Neural cell (in vitro differentiated cells): ENCODE data around the gene ZFPM1. TPM values are rescaled to one million over a fixed set of nuclear protein-coding genes. Genes with fewer than 3 reads are reported as not detected.

Source experiments
- H2AFZ ChIP-seq: fragments of 200-600, 300-800 bp; sonication (generic), shearing (Covaris generic); 2 replicates; pipeline ENCODE4 v1.6.0; 2014; ENCODE audit warnings: low read depth, mild to moderate bottlenecking, antibody characterized with exemption, low read length, moderate library complexity
- H3F3A ChIP-seq: fragments of 200-600 bp; shearing (Covaris generic); 2 replicates; pipeline ENCODE4 v1.6.1; 2016; ENCODE audit warnings: mild to moderate bottlenecking, moderate library complexity, mixed read lengths, antibody characterized with exemption, low read length; ENCODE audit not compliant: insufficient read depth, poor library complexity, severe bottlenecking
- H3K27ac ChIP-seq: fragments of 200-600, 300-800 bp; sonication (generic), shearing (Covaris generic); 2 replicates; pipeline ENCODE4 v1.5.1; 2014; ENCODE audit warnings: mild to moderate bottlenecking, low read length, moderate library complexity
- H3K27me3 ChIP-seq: fragments of 300-800, 200-600 bp; sonication (generic), shearing (Covaris generic); 2 replicates; pipeline ENCODE4 v1.6.0; 2014; ENCODE audit warnings: mild to moderate bottlenecking, low read depth, low read length, moderate library complexity; ENCODE audit not compliant: insufficient read depth
- H3K36me3 ChIP-seq: fragments of 300-800, 200-600 bp; sonication (generic), shearing (Covaris generic); 2 replicates; pipeline ENCODE4 v1.5.1; 2014; ENCODE audit warnings: mild to moderate bottlenecking, antibody characterized with exemption, low read length, moderate library complexity; ENCODE audit not compliant: insufficient read depth
- H3K4me2 ChIP-seq: fragments of 300-800, 200-600 bp; sonication (generic), shearing (Covaris generic); 2 replicates; pipeline ENCODE4 v1.6.0; 2014; ENCODE audit warnings: mild to moderate bottlenecking, low read length
- H3K4me3 ChIP-seq: fragments of 300-800, 200-600 bp; sonication (generic), shearing (Covaris generic); 2 replicates; pipeline ENCODE4 v1.5.1; 2014; ENCODE audit warnings: mild to moderate bottlenecking, low read length, moderate library complexity
- H3K79me2 ChIP-seq: fragments of 200-600 bp; shearing (Covaris generic); replicated peaks from 2 replicates; pipeline ENCODE4 v1.6.0; 2014; ENCODE audit warnings: mild to moderate bottlenecking, low read length, moderate library complexity; ENCODE audit not compliant: insufficient read depth
- H3K9ac ChIP-seq: fragments of 300-800, 200-600 bp; sonication (generic), shearing (Covaris generic); 2 replicates; pipeline ENCODE4 v1.6.1; 2016; ENCODE audit warnings: mild to moderate bottlenecking, low read length, mixed read lengths
- H3K9me2 ChIP-seq: fragments of 200-600 bp; shearing (Covaris generic); 2 replicates; pipeline ENCODE4 v1.6.1; 2016; ENCODE audit warnings: mild to moderate bottlenecking, low read length, mixed read lengths; ENCODE audit not compliant: insufficient read depth
- H3K9me3 ChIP-seq: fragments of 200-600, 300-800 bp; sonication (generic), shearing (Covaris generic); 2 replicates; pipeline ENCODE4 v1.6.1; 2016; ENCODE audit warnings: mild to moderate bottlenecking, mixed run types, low read length, moderate library complexity, mixed read lengths
- H4K20me1 ChIP-seq: fragments of 200-600 bp; shearing (Covaris generic); 2 replicates; pipeline ENCODE4 v1.6.1; 2016; ENCODE audit warnings: mild to moderate bottlenecking, mixed run types; ENCODE audit not compliant: insufficient read depth
- EP300 ChIP-seq: fragments of 450-650 bp; conservative IDR thresholded peaks from 2 replicates; pipeline ENCODE4 v1.6.1; 2014; ENCODE audit warnings: antibody characterized with exemption, mild to moderate bottlenecking, moderate library complexity; ENCODE audit not compliant: poor library complexity, severe bottlenecking
- EZH2 ChIP-seq: fragments of 200-600, 300-800 bp; shearing (Covaris generic), sonication (generic); IDR thresholded peaks from 2 replicates; pipeline ENCODE4 v1.6.1; 2014; ENCODE audit warnings: antibody characterized with exemption, low read length, borderline replicate concordance, mild to moderate bottlenecking; ENCODE audit not compliant: insufficient read depth, poor library complexity, severe bottlenecking
- MXI1 ChIP-seq: fragments of 450-650 bp; conservative IDR thresholded peaks from 2 replicates; pipeline ENCODE4 v1.6.1; 2014; ENCODE audit warnings: antibody characterized with exemption, mild to moderate bottlenecking; ENCODE audit not compliant: poor library complexity, severe bottlenecking
- POLR2AphosphoS5 ChIP-seq: IDR thresholded peaks from 2 replicates; pipeline ENCODE4 v1.6.1; 2012
- RAD21 ChIP-seq: fragments of 450-650 bp; conservative IDR thresholded peaks from 2 replicates; pipeline ENCODE4 v1.6.1; 2014; ENCODE audit warnings: antibody characterized with exemption, mild to moderate bottlenecking, moderate library complexity
- REST ChIP-seq: IDR thresholded peaks from 2 replicates; pipeline ENCODE4 v1.6.1; 2012; ENCODE audit warnings: borderline replicate concordance
- SMC3 ChIP-seq: fragments of 450-650 bp; conservative IDR thresholded peaks from 2 replicates; pipeline ENCODE4 v1.6.1; 2014; ENCODE audit warnings: antibody characterized with exemption, mild to moderate bottlenecking, moderate library complexity; ENCODE audit not compliant: poor library complexity
- TAF1 ChIP-seq: IDR thresholded peaks from 2 replicates; pipeline ENCODE4 v1.6.1; 2012; ENCODE audit warnings: low read depth
- polyA plus RNA-seq: library from polyadenylated mRNA; depleted of rRNA; stranded (reverse); fragments of >200 nt; gene quantifications from 2 replicates; pipeline ENCODE4 v1.2.3, GENCODE V29; 2014
- TF ChIP-seq, protein P1 (sequence below): fragments of 450-650 bp; IDR thresholded peaks from 2 replicates; pipeline ENCODE4 v1.5.1; 2014; ENCODE audit warnings: antibody characterized with exemption, mild to moderate bottlenecking, moderate library complexity; ENCODE audit not compliant: poor library complexity, severe bottlenecking

ZFPM1 gene
- polyA plus RNA-seq, 1 donor from 2014 or later = 0.41 TPM

DNA sequence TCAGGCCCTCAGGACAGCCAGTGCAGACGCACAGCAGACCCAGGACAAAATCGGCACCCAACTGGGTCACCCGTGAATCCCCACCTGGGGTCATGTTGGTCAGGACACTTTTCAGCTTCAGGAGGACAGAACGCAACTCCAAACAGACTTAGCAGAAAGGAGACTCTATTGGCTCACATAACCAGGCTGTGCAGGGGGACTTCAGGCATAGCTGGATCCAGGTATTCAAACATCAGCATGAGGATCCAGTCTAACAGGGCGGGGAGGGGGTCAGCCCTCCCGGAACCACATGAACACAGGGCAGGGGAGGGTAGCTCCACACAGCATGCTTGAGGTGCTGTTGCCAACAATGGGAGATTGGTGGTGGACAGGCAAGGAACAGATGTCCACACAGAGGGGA, 48.3 kb upstream of the ZFPM1 start:
- Histone ChIP-seq H3K4me2 (no peak overlapping the region), H4K20me1 (no peaks in the 10 kb centered on the region), H3K4me3 (no peak overlapping the region)

DNA sequence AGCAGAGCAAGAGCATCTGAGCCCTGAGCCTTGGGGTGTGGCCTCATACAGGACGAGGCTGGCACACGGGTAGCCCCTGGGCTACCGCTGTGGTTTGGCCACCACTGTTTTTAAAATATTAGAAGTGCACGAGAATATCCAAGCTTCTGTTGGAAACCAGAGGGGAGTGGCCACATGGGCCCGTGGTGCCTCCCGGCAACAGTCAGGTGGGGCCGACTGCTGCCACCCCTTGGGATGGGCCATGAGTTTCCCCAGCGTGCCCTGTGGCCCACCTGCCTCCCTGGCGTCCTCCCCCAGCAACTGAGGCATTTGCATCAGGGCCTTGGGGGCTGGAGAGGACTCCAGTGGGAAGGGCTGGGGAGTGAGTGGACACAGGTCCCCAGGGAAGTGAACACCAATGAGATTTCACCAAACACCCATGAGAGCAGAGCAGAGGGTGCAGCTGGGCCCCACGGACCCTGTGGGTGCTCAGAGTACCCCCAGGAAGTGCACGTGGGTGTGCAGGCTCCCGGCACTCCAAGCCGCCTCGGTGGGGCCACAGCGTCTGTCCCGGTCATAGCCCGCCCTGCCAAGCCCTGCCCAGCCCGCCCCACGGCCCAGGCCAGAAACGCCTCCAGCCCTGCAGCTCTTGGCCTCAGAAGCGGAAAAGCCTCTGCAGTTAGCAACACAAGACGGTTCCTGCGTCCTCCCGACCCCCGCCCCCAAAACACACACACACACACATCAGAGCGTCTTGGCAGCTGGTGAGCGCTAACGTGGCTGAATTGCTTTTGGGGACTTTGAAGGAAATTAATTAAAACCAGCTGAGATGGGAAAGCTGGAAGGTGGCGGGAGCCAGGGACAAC, 47.6 kb upstream of the ZFPM1 start:
- no peak overlapping the region for H3K9ac ChIP-seq
- H3K79me2 ChIP-seq = no peaks in the 10 kb centered on the region
- H3K27ac ChIP-seq = no peak overlapping the region
- no peak overlapping the region for H3K4me3 ChIP-seq
- H3K9me2 ChIP-seq = no peaks in the 10 kb centered on the region
- no peak overlapping the region for H3K4me2 ChIP-seq
- H2AFZ ChIP-seq = no peak overlapping the region
- H3K27me3 ChIP-seq = no peaks in the 10 kb centered on the region
- no peaks in the 10 kb centered on the region for H3K36me3 ChIP-seq
- H4K20me1 ChIP-seq = no peaks in the 10 kb centered on the region
- no peaks in the 10 kb centered on the region for H3K9me3 ChIP-seq
- H3F3A ChIP-seq = no peaks in the 10 kb centered on the region
- TF ChIP-seq MXI1 (no peak), EZH2 (no peak), SMC3 (no peak), REST (no peak), EP300 (no peak)

More for the DNA sequence above, 48.3 kb upstream of the ZFPM1 start:
- TF ChIP-seq SMC3 (no peak), EP300 (no peak), TAF1 (no peak), POLR2AphosphoS5 (no peak), MXI1 (no peak), REST (no peak), EZH2 (no peak), RAD21 (no peak)
- TF ChIP-seq, protein P1, sequence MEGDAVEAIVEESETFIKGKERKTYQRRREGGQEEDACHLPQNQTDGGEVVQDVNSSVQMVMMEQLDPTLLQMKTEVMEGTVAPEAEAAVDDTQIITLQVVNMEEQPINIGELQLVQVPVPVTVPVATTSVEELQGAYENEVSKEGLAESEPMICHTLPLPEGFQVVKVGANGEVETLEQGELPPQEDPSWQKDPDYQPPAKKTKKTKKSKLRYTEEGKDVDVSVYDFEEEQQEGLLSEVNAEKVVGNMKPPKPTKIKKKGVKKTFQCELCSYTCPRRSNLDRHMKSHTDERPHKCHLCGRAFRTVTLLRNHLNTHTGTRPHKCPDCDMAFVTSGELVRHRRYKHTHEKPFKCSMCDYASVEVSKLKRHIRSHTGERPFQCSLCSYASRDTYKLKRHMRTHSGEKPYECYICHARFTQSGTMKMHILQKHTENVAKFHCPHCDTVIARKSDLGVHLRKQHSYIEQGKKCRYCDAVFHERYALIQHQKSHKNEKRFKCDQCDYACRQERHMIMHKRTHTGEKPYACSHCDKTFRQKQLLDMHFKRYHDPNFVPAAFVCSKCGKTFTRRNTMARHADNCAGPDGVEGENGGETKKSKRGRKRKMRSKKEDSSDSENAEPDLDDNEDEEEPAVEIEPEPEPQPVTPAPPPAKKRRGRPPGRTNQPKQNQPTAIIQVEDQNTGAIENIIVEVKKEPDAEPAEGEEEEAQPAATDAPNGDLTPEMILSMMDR = no peak
- H3K27me3 ChIP-seq = no peaks in the 10 kb centered on the region
- H2AFZ ChIP-seq = no peak overlapping the region
- no peaks in the 10 kb centered on the region for H3K36me3 ChIP-seq
- no peaks in the 10 kb centered on the region for H3K9me3 ChIP-seq
- H3F3A ChIP-seq = no peaks in the 10 kb centered on the region
- H3K27ac ChIP-seq = no peak overlapping the region
- no peaks in the 10 kb centered on the region for H3K79me2 ChIP-seq
- no peaks in the 10 kb centered on the region for H3K9me2 ChIP-seq
- H3K9ac ChIP-seq = no peak overlapping the region
